Measurements from ENCODE around the gene ACER2. TPM values are rescaled to one million over a fixed set of nuclear protein-coding genes. Genes with fewer than 3 reads are reported as not detected.
A peak's percentile ranks its signal among the peaks of the same experiment; 100 is the strongest.

The ACER2 gene
- total RNA-seq, 1 experiment from 2014 or later = 0.84 TPM

- Histone ChIP-seq H3K4me3 (ENCODE audit: low read depth, low read length, poor library complexity, severe bottlenecking) (no peak overlapping the region), H3K4me1 (ENCODE audit: insufficient read depth, low read length, poor library complexity, severe bottlenecking) (no peaks in the 10 kb centered on the region), H3K27ac (ENCODE audit: low read depth, low read length, poor library complexity, severe bottlenecking) (no peak overlapping the region), H3K27me3 (replicated peaks; ENCODE audit: insufficient read depth, low read depth, low read length, poor library complexity) (no peaks in the 10 kb centered on the region), H3K9me3 (ENCODE audit: low read depth, low read length, poor library complexity, severe bottlenecking) (no peaks in the 10 kb centered on the region), H3K36me3 (ENCODE audit: insufficient read depth, low read length, poor library complexity, severe bottlenecking) (peaks cover 35% of the 10 kb centered on the region)
- intact Hi-C loops (cut with micrococcal nuclease; ENCODE audit: unreplicated experiment) = loop anchor here (10.0 kb wide), 1 partner anchor 268 kb away; the partner anchor contains the start of gene HAUS6
- TSS peak; percentile 23 for BruUV-seq (replicated peaks)
- DNase-seq (ENCODE audit: low spot score) = no peak
- CTCF ChIA-PET = interaction anchor here (0.7 kb wide), 1 partner anchor 140 kb away, joined by 13 read pairs; no protein-coding TSS in a partner anchor
- TF ChIP-seq EZH2 (IDR thresholded peaks at IDR 0.05; ENCODE audit: borderline replicate concordance, low read depth, low read length, poor library complexity, severe bottlenecking) (no peak), CTCF (conservative IDR thresholded peaks at IDR 0.05; ENCODE audit: low read depth, low read length) (no peak)
- POLR2A ChIA-PET (ENCODE audit: low non-redundant PET) = no interaction called here
Observed at GRCh38 chr9:19372567-19372966, 36.2 kb upstream of the ACER2 start.

GRCh38 chr9:19373527-19373926 lies 35.3 kb upstream of the ACER2 start:
- no peak for DNase-seq (ENCODE audit: low spot score)
- Histone ChIP-seq H3K9me3 (ENCODE audit: low read depth, low read length, poor library complexity, severe bottlenecking) (no peaks in the 10 kb centered on the region), H3K27me3 (replicated peaks; ENCODE audit: insufficient read depth, low read depth, low read length, poor library complexity) (no peaks in the 10 kb centered on the region), H3K27ac (ENCODE audit: low read depth, low read length, poor library complexity, severe bottlenecking) (peak overlapping the region; percentile 10), H3K36me3 (ENCODE audit: insufficient read depth, low read length, poor library complexity, severe bottlenecking) (peaks cover 44% of the 10 kb centered on the region), H3K4me3 (ENCODE audit: low read depth, low read length, poor library complexity, severe bottlenecking) (no peak overlapping the region), H3K4me1 (ENCODE audit: insufficient read depth, low read length, poor library complexity, severe bottlenecking) (no peaks in the 10 kb centered on the region)
- BruUV-seq (replicated peaks) = no TSS peak
- ChIA-PET CTCF (no interaction called here), POLR2A (ENCODE audit: low non-redundant PET) (no interaction called here)
- no peak for TF ChIP-seq EZH2 (IDR thresholded peaks at IDR 0.05; ENCODE audit: borderline replicate concordance, low read depth, low read length, poor library complexity, severe bottlenecking)
- no peak for TF ChIP-seq CTCF (conservative IDR thresholded peaks at IDR 0.05; ENCODE audit: low read depth, low read length)
- intact Hi-C loops (cut with micrococcal nuclease; ENCODE audit: unreplicated experiment) = loop anchor here (10.0 kb wide), 1 partner anchor 269 kb away; the partner anchor contains the start of gene HAUS6

- BruUV-seq (replicated peaks) = no TSS peak
- Histone ChIP-seq H3K4me3 (ENCODE audit: low read depth, low read length, poor library complexity, severe bottlenecking) (no peak overlapping the region), H3K4me1 (ENCODE audit: insufficient read depth, low read length, poor library complexity, severe bottlenecking) (no peaks in the 10 kb centered on the region), H3K9me3 (ENCODE audit: low read depth, low read length, poor library complexity, severe bottlenecking) (no peaks in the 10 kb centered on the region), H3K27me3 (replicated peaks; ENCODE audit: insufficient read depth, low read depth, low read length, poor library complexity) (no peaks in the 10 kb centered on the region), H3K27ac (ENCODE audit: low read depth, low read length, poor library complexity, severe bottlenecking) (no peak overlapping the region), H3K36me3 (ENCODE audit: insufficient read depth, low read length, poor library complexity, severe bottlenecking) (peaks cover 53% of the 10 kb centered on the region)
- DNase-seq (ENCODE audit: low spot score) = no peak
- POLR2A ChIA-PET (ENCODE audit: low non-redundant PET) = interaction anchor here (0.6 kb wide), 1 partner anchor 235 kb away, joined by 3 read pairs; no protein-coding TSS in a partner anchor
- CTCF ChIA-PET = no interaction called here
- TF ChIP-seq CTCF (conservative IDR thresholded peaks at IDR 0.05; ENCODE audit: low read depth, low read length) (no peak), EZH2 (IDR thresholded peaks at IDR 0.05; ENCODE audit: borderline replicate concordance, low read depth, low read length, poor library complexity, severe bottlenecking) (no peak)
- intact Hi-C loops (cut with micrococcal nuclease; ENCODE audit: unreplicated experiment) = loop anchor here (10.0 kb wide), 1 partner anchor 271 kb away; the partner anchor contains the start of gene HAUS6
Observed at GRCh38 chr9:19375538-19375937, 33.3 kb upstream of the ACER2 start.

Measured in A673 (cell line).